ENCODE data around the gene VSTM2L.

The VSTM2L gene

GRCh38 chr20:37940858-37941257 is 37.9 kb downstream of the VSTM2L start:
- no peak for TF ChIP-seq ZNF70 (CRISPR knock-in tag; IDR thresholded peaks at IDR 0.05)
- TF ChIP-seq, protein P1, sequence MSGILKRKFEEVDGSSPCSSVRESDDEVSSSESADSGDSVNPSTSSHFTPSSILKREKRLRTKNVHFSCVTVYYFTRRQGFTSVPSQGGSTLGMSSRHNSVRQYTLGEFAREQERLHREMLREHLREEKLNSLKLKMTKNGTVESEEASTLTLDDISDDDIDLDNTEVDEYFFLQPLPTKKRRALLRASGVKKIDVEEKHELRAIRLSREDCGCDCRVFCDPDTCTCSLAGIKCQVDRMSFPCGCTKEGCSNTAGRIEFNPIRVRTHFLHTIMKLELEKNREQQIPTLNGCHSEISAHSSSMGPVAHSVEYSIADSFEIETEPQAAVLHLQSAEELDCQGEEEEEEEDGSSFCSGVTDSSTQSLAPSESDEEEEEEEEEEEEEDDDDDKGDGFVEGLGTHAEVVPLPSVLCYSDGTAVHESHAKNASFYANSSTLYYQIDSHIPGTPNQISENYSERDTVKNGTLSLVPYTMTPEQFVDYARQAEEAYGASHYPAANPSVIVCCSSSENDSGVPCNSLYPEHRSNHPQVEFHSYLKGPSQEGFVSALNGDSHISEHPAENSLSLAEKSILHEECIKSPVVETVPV (CRISPR knock-in tag; IDR thresholded peaks at IDR 0.05) = no peak
- no peak for TF ChIP-seq ZNF565 (CRISPR knock-in tag; conservative IDR thresholded peaks at IDR 0.05; ENCODE audit: low read depth)
- no peak for TF ChIP-seq TOX (CRISPR knock-in tag; IDR thresholded peaks at IDR 0.05; ENCODE audit: borderline replicate concordance)
- TF ChIP-seq, protein P2, sequence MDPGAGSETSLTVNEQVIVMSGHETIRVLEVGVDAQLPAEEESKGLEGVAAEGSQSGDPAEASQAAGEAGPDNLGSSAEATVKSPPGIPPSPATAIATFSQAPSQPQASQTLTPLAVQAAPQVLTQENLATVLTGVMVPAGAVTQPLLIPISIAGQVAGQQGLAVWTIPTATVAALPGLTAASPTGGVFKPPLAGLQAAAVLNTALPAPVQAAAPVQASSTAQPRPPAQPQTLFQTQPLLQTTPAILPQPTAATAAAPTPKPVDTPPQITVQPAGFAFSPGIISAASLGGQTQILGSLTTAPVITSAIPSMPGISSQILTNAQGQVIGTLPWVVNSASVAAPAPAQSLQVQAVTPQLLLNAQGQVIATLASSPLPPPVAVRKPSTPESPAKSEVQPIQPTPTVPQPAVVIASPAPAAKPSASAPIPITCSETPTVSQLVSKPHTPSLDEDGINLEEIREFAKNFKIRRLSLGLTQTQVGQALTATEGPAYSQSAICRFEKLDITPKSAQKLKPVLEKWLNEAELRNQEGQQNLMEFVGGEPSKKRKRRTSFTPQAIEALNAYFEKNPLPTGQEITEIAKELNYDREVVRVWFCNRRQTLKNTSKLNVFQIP (CRISPR knock-in tag; IDR thresholded peaks at IDR 0.05; ENCODE audit: borderline replicate concordance, low read depth) = no peak
- TF ChIP-seq PPARA (CRISPR knock-in tag; IDR thresholded peaks at IDR 0.05; ENCODE audit: borderline replicate concordance) = no peak
- TF ChIP-seq ZFP30 (CRISPR knock-in tag; IDR thresholded peaks at IDR 0.05) = no peak
- no peak for TF ChIP-seq TCF4 (CRISPR knock-in tag; IDR thresholded peaks at IDR 0.05; ENCODE audit: borderline replicate concordance)
- TF ChIP-seq ZNF8 (CRISPR knock-in tag; IDR thresholded peaks at IDR 0.05) = no peak
- no peak for TF ChIP-seq ESRRG (CRISPR knock-in tag; IDR thresholded peaks at IDR 0.05)
- no peak for TF ChIP-seq ZFP3 (CRISPR knock-in tag; IDR thresholded peaks at IDR 0.05)
- no peak for TF ChIP-seq OSR1 (CRISPR knock-in tag; IDR thresholded peaks at IDR 0.05)
- TF ChIP-seq RARB (CRISPR knock-in tag; IDR thresholded peaks at IDR 0.05) = no peak
- no peak for TF ChIP-seq CREB5 (CRISPR knock-in tag; IDR thresholded peaks at IDR 0.05; ENCODE audit: low read depth)
- TF ChIP-seq SNAI2 (CRISPR knock-in tag; IDR thresholded peaks at IDR 0.05) = no peak
- TF ChIP-seq BACH2 (CRISPR knock-in tag; IDR thresholded peaks at IDR 0.05; ENCODE audit: borderline replicate concordance) = no peak
- no peak for TF ChIP-seq ISL1 (CRISPR knock-in tag; IDR thresholded peaks at IDR 0.05)
- TF ChIP-seq PATZ1 (CRISPR knock-in tag; IDR thresholded peaks at IDR 0.05; ENCODE audit: borderline replicate concordance) = no peak
- TF ChIP-seq, protein P3, sequence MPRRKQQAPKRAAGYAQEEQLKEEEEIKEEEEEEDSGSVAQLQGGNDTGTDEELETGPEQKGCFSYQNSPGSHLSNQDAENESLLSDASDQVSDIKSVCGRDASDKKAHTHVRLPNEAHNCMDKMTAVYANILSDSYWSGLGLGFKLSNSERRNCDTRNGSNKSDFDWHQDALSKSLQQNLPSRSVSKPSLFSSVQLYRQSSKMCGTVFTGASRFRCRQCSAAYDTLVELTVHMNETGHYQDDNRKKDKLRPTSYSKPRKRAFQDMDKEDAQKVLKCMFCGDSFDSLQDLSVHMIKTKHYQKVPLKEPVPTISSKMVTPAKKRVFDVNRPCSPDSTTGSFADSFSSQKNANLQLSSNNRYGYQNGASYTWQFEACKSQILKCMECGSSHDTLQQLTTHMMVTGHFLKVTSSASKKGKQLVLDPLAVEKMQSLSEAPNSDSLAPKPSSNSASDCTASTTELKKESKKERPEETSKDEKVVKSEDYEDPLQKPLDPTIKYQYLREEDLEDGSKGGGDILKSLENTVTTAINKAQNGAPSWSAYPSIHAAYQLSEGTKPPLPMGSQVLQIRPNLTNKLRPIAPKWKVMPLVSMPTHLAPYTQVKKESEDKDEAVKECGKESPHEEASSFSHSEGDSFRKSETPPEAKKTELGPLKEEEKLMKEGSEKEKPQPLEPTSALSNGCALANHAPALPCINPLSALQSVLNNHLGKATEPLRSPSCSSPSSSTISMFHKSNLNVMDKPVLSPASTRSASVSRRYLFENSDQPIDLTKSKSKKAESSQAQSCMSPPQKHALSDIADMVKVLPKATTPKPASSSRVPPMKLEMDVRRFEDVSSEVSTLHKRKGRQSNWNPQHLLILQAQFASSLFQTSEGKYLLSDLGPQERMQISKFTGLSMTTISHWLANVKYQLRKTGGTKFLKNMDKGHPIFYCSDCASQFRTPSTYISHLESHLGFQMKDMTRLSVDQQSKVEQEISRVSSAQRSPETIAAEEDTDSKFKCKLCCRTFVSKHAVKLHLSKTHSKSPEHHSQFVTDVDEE (CRISPR knock-in tag; IDR thresholded peaks at IDR 0.05) = no peak
- no peak for TF ChIP-seq ZC3H10 (CRISPR knock-in tag; IDR thresholded peaks at IDR 0.05)
- no peak for ATAC-seq

DNA sequence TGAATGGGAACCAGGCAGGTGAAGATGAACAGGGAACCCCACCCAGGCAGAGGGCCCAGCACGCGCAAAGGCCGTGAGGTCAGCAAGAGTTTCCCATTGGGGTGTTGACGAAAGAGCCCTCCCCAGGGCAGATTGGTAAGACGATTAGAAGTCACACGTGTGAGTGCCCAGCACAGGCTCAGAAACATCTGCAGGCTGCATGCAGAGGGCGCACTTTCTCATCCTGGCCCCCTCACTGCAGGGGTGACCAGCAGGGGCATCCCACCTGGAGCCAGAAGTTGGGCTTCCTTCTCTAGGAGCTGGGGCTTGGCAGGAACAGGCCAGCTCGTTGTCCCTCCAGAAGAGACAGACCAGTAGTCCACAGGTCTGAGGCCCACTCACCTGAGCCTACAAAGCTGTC is 38.4 kb downstream of the VSTM2L start:
- TF ChIP-seq ZFP3 (CRISPR knock-in tag; IDR thresholded peaks at IDR 0.05) (no peak), PPARA (CRISPR knock-in tag; IDR thresholded peaks at IDR 0.05; ENCODE audit: borderline replicate concordance) (no peak), TCF4 (CRISPR knock-in tag; IDR thresholded peaks at IDR 0.05; ENCODE audit: borderline replicate concordance) (no peak)
- ATAC-seq = peak; percentile 31; the same call in 1 of the 3 replicates

DNA sequence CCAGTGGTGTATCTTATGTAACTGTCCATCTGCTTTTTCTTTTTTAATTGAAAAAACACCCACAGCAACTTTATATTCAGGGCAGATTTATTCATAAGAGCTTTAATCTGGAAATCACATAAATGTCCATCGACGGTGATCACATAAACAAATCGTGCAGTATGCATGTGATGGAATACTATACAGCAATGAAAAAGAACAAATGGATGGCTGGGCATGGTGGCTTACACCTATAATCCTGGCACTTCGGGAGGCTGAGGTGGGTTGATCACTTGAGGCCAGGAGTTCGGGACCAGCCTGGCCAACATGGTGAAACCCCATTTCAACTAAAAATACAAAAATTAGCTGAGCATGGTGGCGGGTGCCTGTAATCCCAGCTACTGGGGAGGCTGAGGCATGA is 39.1 kb downstream of the VSTM2L start:
- TF ChIP-seq ZNF8 (CRISPR knock-in tag; IDR thresholded peaks at IDR 0.05) = no peak
- TF ChIP-seq ESRRG (CRISPR knock-in tag; IDR thresholded peaks at IDR 0.05) = no peak
- TF ChIP-seq TOX (CRISPR knock-in tag; IDR thresholded peaks at IDR 0.05; ENCODE audit: borderline replicate concordance) = no peak
- no peak for TF ChIP-seq ZC3H10 (CRISPR knock-in tag; IDR thresholded peaks at IDR 0.05)
- no peak for TF ChIP-seq TCF4 (CRISPR knock-in tag; IDR thresholded peaks at IDR 0.05; ENCODE audit: borderline replicate concordance)
- TF ChIP-seq PATZ1 (CRISPR knock-in tag; IDR thresholded peaks at IDR 0.05; ENCODE audit: borderline replicate concordance) = no peak
- no peak for TF ChIP-seq PPARA (CRISPR knock-in tag; IDR thresholded peaks at IDR 0.05; ENCODE audit: borderline replicate concordance)
- no peak for TF ChIP-seq ARNTL (CRISPR knock-in tag; IDR thresholded peaks at IDR 0.05; ENCODE audit: borderline replicate concordance, low read depth)
- no peak for TF ChIP-seq ZFP3 (CRISPR knock-in tag; IDR thresholded peaks at IDR 0.05)
- TF ChIP-seq ZNF70 (CRISPR knock-in tag; IDR thresholded peaks at IDR 0.05) = no peak
- no peak for TF ChIP-seq CREB5 (CRISPR knock-in tag; IDR thresholded peaks at IDR 0.05; ENCODE audit: low read depth)
- TF ChIP-seq, protein P3 (CRISPR knock-in tag; IDR thresholded peaks at IDR 0.05) = no peak
- no peak for TF ChIP-seq OSR1 (CRISPR knock-in tag; IDR thresholded peaks at IDR 0.05)
- no peak for TF ChIP-seq SNAI2 (CRISPR knock-in tag; IDR thresholded peaks at IDR 0.05)
- ATAC-seq = no peak
